UCSD-AML1 (cell line): ENCODE results near the gene GGT6.
"Not testable (repeated sequence)": the region's sequence is repeated elsewhere in the genome, so short reads cannot be mapped to it uniquely, and the experiment has no call there.

Experiments
- DNase-seq: peaks from one replicate; lab custom pipeline; 2025; ENCODE audit not compliant: unreplicated experiment; lab: John Stamatoyannopoulos, UW

The GGT6 gene

GRCh38 chr17:4592240-4593005 lies 32.0 kb upstream of the GGT6 start:
- no peak for DNase-seq

- no peak for DNase-seq
Observed at GRCh38 chr17:4591529-4591928, 31.2 kb upstream of the GGT6 start.

GRCh38 chr17:4590981-4591453 lies 30.6 kb upstream of the GGT6 start:
- DNase-seq = no peak

- not testable (repeated sequence) for DNase-seq
Observed at GRCh38 chr17:4590042-4590441, 29.7 kb upstream of the GGT6 start.

- no peak for DNase-seq
Observed at GRCh38 chr17:4588898-4589625, 28.7 kb upstream of the GGT6 start.

- no peak for DNase-seq
Observed at GRCh38 chr17:4588391-4588790, 28.0 kb upstream of the GGT6 start.

- DNase-seq = no peak
Observed at GRCh38 chr17:4587803-4588202, 27.4 kb upstream of the GGT6 start.

GRCh38 chr17:4587195-4587594 lies 26.8 kb upstream of the GGT6 start:
- no peak for DNase-seq

- no peak for DNase-seq
Observed at GRCh38 chr17:4586043-4586442, 25.7 kb upstream of the GGT6 start.

GRCh38 chr17:4585638-4585994 lies 25.2 kb upstream of the GGT6 start:
- no peak for DNase-seq

- DNase-seq = no peak
Observed at GRCh38 chr17:4584917-4585637, 24.7 kb upstream of the GGT6 start.

GRCh38 chr17:4584101-4584916 lies 23.9 kb upstream of the GGT6 start, which contains the start of gene SMTNL2:
SMTNL2 (plus strand) TSS chr17:4584529; CDS start chr17:4584606, 77 bp downstream.
- no peak for DNase-seq

GRCh38 chr17:4583782-4584100 lies 23.4 kb upstream of the GGT6 start:
- no peak for DNase-seq

GRCh38 chr17:4583206-4583605 lies 22.8 kb upstream of the GGT6 start:
- no peak for DNase-seq

- DNase-seq = no peak
Observed at GRCh38 chr17:4582691-4583090, 22.3 kb upstream of the GGT6 start.

GRCh38 chr17:4582101-4582501 lies 21.7 kb upstream of the GGT6 start:
- no peak for DNase-seq

- DNase-seq = no peak
Observed at GRCh38 chr17:4580291-4580690, 19.9 kb upstream of the GGT6 start.

GRCh38 chr17:4579678-4580077 lies 19.3 kb upstream of the GGT6 start:
- no peak for DNase-seq

- not testable (repeated sequence) for DNase-seq
Observed at GRCh38 chr17:4578349-4578748, 18.0 kb upstream of the GGT6 start.

GRCh38 chr17:4577386-4577993 lies 17.1 kb upstream of the GGT6 start:
- DNase-seq = no peak
